Uterus (tissue), 4 donors: ENCODE results near the gene USP26. TPM values are rescaled to one million over a fixed set of nuclear protein-coding genes. Genes with fewer than 3 reads are reported as not detected.

Source experiments
- DNase-seq, 2 donors: peaks; one replicate each; pipeline ENCODE4 v3.0.0-alpha.2; 2019 to 2020
- H3K27ac ChIP-seq, 2 donors: fragments of 200-600 bp; sonication (generic); 1 replicate in 1 of 2; 2 replicates in 1 of 2; pipeline ENCODE4 v1.5.1; 2016 to 2018
- H3K27me3 ChIP-seq, 2 donors: fragments of 200-600 bp; sonication (generic); one replicate each; pipeline ENCODE4 v1.5.1; 2018 to 2019; ENCODE audit warnings: control low read depth in 1 of 2
- H3K36me3 ChIP-seq, 2 donors: fragments of 200-600 bp; sonication (generic); one replicate each; pipeline ENCODE4 v1.5.1; 2019; ENCODE audit warnings: control low read depth in 1 of 2
- H3K4me1 ChIP-seq, 2 donors: fragments of 200-600 bp; sonication (generic); one replicate each; pipeline ENCODE4 v1.5.1; 2018 to 2019; ENCODE audit warnings: control low read depth in 1 of 2
- H3K4me3 ChIP-seq, 2 donors: fragments of 200-600 bp; sonication (generic); 1 replicate in 1 of 2; 2 replicates in 1 of 2; pipeline ENCODE4 v1.5.1; 2018 to 2019; ENCODE audit warnings: mild to moderate bottlenecking in 1 of 2
- H3K9me3 ChIP-seq, 2 donors: fragments of 200-600 bp; sonication (generic); one replicate each; pipeline ENCODE4 v1.5.1; 2019; ENCODE audit warnings: control low read depth in 1 of 2
- CTCF ChIP-seq, 4 experiments: fragments of 200-600 bp in 2 of 4; fragments of 450-650 bp in 2 of 4; sonication (generic) in 2 of 4; IDR thresholded peaks; one replicate each; pipeline ENCODE4 v1.5.1; 2016 to 2019; ENCODE audit warnings: antibody characterized with exemption in 4 of 4, mild to moderate bottlenecking in 2 of 4, moderate library complexity in 1 of 4
- POLR2A ChIP-seq, 2 donors: fragments of 450-650 bp; IDR thresholded peaks; one replicate each; pipeline ENCODE4 v1.6.1; 2016; ENCODE audit warnings: antibody characterized with exemption in 2 of 2, mild to moderate bottlenecking in 1 of 2, moderate library complexity in 1 of 2
- intact Hi-C: fragments of 100-400 bp; cut with DNase I; formaldehyde crosslinking; loops from one replicate; pipeline ENCODE4 v1.15.1; 2023; ENCODE audit warnings: low total_unique reads
- total RNA-seq, 4 donors: library from RNA; depleted of rRNA in 3 of 4; stranded (reverse); fragments of >200 nt in 3 of 4; gene quantifications; one replicate each; pipeline versions ENCODE4 v1.1.0 to v1.2.4, GENCODE V29; 2014 to 2023
- donor health status: DM: yes; HTN: yes; CAD: no.

USP26 gene
- total RNA-seq, result not detected

- DNase-seq, result no peak
- no peaks in the 10 kb centered on the region for H3K27me3 ChIP-seq
- TF ChIP-seq CTCF (IDR thresholded peaks at IDR 0.05), result no peak
- no peak for TF ChIP-seq POLR2A (IDR thresholded peaks at IDR 0.05)
- no peak within 1 kb of the TSS for H3K27ac ChIP-seq
- H3K4me1 ChIP-seq, result no peaks in the 10 kb centered on the region
- no peak within 1 kb of the TSS for H3K4me3 ChIP-seq
- no peaks in the 10 kb centered on the region for H3K36me3 ChIP-seq
- intact Hi-C loops, result no loop called here
- no peaks in the 10 kb centered on the region for H3K9me3 ChIP-seq
These were observed at the start of gene USP26 for GRCh38 chrX:133097031-133097430. Gene USP26 (minus strand): TSS chrX:133097109. CDS start chrX:133028220, 68,889 bp downstream.

- Histone ChIP-seq H3K4me3 (no peak overlapping the region), H3K27me3 (peaks cover 0 to 1% of the 10 kb centered on the region in 2 donors), H3K36me3 (no peaks in the 10 kb centered on the region), H3K9me3 (no peaks in the 10 kb centered on the region), H3K4me1 (no peaks in the 10 kb centered on the region), H3K27ac (no peak overlapping the region)
- DNase-seq, result no peak
- TF ChIP-seq POLR2A (IDR thresholded peaks at IDR 0.05) (no peak), CTCF (IDR thresholded peaks at IDR 0.05) (no peak)
- intact Hi-C loops, result no loop called here
These were observed 37.4 kb upstream of the USP26 start for GRCh38 chrX:133134282-133134681.

- intact Hi-C loops, result no loop called here
- no peaks in the 10 kb centered on the region for H3K36me3 ChIP-seq
- no peaks in the 10 kb centered on the region for H3K9me3 ChIP-seq
- no peak for TF ChIP-seq CTCF (IDR thresholded peaks at IDR 0.05)
- no peak for TF ChIP-seq POLR2A (IDR thresholded peaks at IDR 0.05)
- H3K4me3 ChIP-seq, result no peak overlapping the region
- H3K27me3 ChIP-seq, result no peaks in the 10 kb centered on the region
- no peak overlapping the region for H3K27ac ChIP-seq
- H3K4me1 ChIP-seq, result no peaks in the 10 kb centered on the region
- no peak for DNase-seq
These were observed 23.5 kb upstream of the USP26 start for GRCh38 chrX:133120406-133120805.

- TF ChIP-seq CTCF (IDR thresholded peaks at IDR 0.05) (no peak), POLR2A (IDR thresholded peaks at IDR 0.05) (no peak)
- H3K36me3 ChIP-seq, result no peaks in the 10 kb centered on the region
These were observed 2.7 kb downstream of the USP26 start for GRCh38 chrX:133094098-133094731.

GRCh38 chrX:133090236-133090809, 6.6 kb downstream of the USP26 start:
- H3K4me1 ChIP-seq, result no peaks in the 10 kb centered on the region
- H3K4me3 ChIP-seq, result no peak overlapping the region
- intact Hi-C loops, result no loop called here
- H3K36me3 ChIP-seq, result no peaks in the 10 kb centered on the region
- H3K27me3 ChIP-seq, result peaks cover 0 to 6% of the 10 kb centered on the region in 2 donors
- TF ChIP-seq POLR2A (IDR thresholded peaks at IDR 0.05) (no peak), CTCF (IDR thresholded peaks at IDR 0.05) (no peak)
- no peaks in the 10 kb centered on the region for H3K9me3 ChIP-seq
- H3K27ac ChIP-seq, result no peak overlapping the region
- no peak for DNase-seq

More at GRCh38 chrX:133094098-133094731, 2.7 kb downstream of the USP26 start:
- no peak for DNase-seq
- Histone ChIP-seq H3K4me1 (no peaks in the 10 kb centered on the region), H3K27me3 (peaks cover 0 to 6% of the 10 kb centered on the region in 2 donors), H3K4me3 (no peak overlapping the region), H3K27ac (no peak overlapping the region), H3K9me3 (no peaks in the 10 kb centered on the region)
- intact Hi-C loops, result no loop called here
